HepG2 (cell line): ENCODE results near the gene MAN2A1. TPM values are rescaled to one million over a fixed set of nuclear protein-coding genes. Genes with fewer than 3 reads are reported as not detected.

Source experiments
- ATAC-seq: fragments of 200-7000 bp; cut with Tn5 transposase; 3 replicates; pipeline ENCODE4 v1.9.1; 2020; ENCODE audit warnings: mild to moderate bottlenecking, moderate library complexity
- BruUV-seq: library from RNA; stranded (reverse); fragments of 400-500 nt; replicated peaks from 2 replicates; lab custom pipeline; 2021; lab: Mats Ljungman, UMichigan
- CTCF ChIA-PET: fragments of 300-600 bp; formaldehyde crosslinking; extraction: SDS; loops from one replicate; lab custom pipeline; 2021; ENCODE audit warnings: low total read pairs, inconsistent platforms, low intra/inter-chr PET ratio; lab: Yijun Ruan, JAX
- POLR2A ChIA-PET: fragments of 350-600 bp; sonication (Branson Sonifier 250); formaldehyde crosslinking; loops from one replicate; lab custom pipeline; 2020; ENCODE audit warnings: antibody characterized with exemption, inconsistent platforms; lab: Yijun Ruan, JAX
- DNase-seq: peaks from one replicate; pipeline ENCODE4 v3.0.0-alpha.2; 2015; ENCODE audit warnings: low spot score
- FAIRE-seq: peaks from 3 replicates; lab custom pipeline; 2011; peaks lifted over from hg19 to GRCh38; lab: Jason Lieb, UNC
- H2AFZ ChIP-seq: one replicate; pipeline ENCODE4 v1.6.1; 2011; ENCODE audit warnings: low read length, inconsistent platforms
- H3K27ac ChIP-seq: fragments of 300-600 bp; 3 replicates; pipeline ENCODE4 v1.8.0; 2011; ENCODE audit warnings: mixed run types, mild to moderate bottlenecking, mixed read lengths, low read length, inconsistent platforms; ENCODE audit not compliant: insufficient read depth; ENCODE audit errors: extremely low read length
- H3K27me3 ChIP-seq, 2 experiments: fragments of 200-600 bp in 1 of 2; 2 replicates in 1 of 2; 3 replicates in 1 of 2; pipeline versions ENCODE4 v1.6.0 to v1.8.0; 2011; ENCODE audit warnings: low read length in 2 of 2, mild to moderate bottlenecking in 2 of 2, moderate library complexity in 2 of 2, inconsistent platforms in 1 of 2; ENCODE audit not compliant: insufficient read depth in 2 of 2, control insufficient read depth in 1 of 2
- H3K36me3 ChIP-seq, 2 experiments: fragments of 200-600 bp in 1 of 2; replicated peaks in 1 of 2; 2 replicates in 1 of 2; 3 replicates in 1 of 2; pipeline versions ENCODE4 v1.5.1 to v1.8.0; 2011; ENCODE audit warnings: low read length in 2 of 2, inconsistent platforms in 1 of 2; ENCODE audit not compliant: insufficient read depth in 2 of 2, control insufficient read depth in 1 of 2
- H3K4me1 ChIP-seq: 2 replicates; pipeline ENCODE4 v1.5.1; 2012; ENCODE audit warnings: low read length, inconsistent platforms; ENCODE audit not compliant: insufficient read depth
- H3K4me2 ChIP-seq: 2 replicates; pipeline ENCODE4 v1.6.0; 2011; ENCODE audit warnings: low read depth, low read length, inconsistent platforms
- H3K4me3 ChIP-seq, 3 experiments: fragments of 200-600 bp in 1 of 3; sonication (generic), shearing (Covaris generic) in 1 of 3; replicated peaks in 1 of 3; 2 replicates each; pipeline ENCODE4 v1.5.1; 2011 to 2016; ENCODE audit warnings: low read length in 3 of 3, inconsistent platforms in 2 of 3, low read depth in 2 of 3, mild to moderate bottlenecking in 2 of 3, control low read depth in 1 of 3, mixed read lengths in 1 of 3; ENCODE audit not compliant: insufficient read depth in 1 of 3
- H3K79me2 ChIP-seq: one replicate; pipeline ENCODE4 v1.6.1; 2011; ENCODE audit warnings: low read length, inconsistent platforms; ENCODE audit not compliant: insufficient read depth
- H3K9ac ChIP-seq: 2 replicates; pipeline ENCODE4 v1.6.0; 2011; ENCODE audit warnings: mild to moderate bottlenecking, low read depth, low read length, inconsistent platforms; ENCODE audit not compliant: insufficient read depth
- H3K9me3 ChIP-seq: 2 replicates; pipeline ENCODE4 v1.5.1; 2012; ENCODE audit warnings: mild to moderate bottlenecking, low read length
- H4K20me1 ChIP-seq: 2 replicates; pipeline ENCODE4 v1.6.0; 2011; ENCODE audit warnings: inconsistent platforms, mild to moderate bottlenecking, low read length, moderate library complexity; ENCODE audit not compliant: insufficient read depth
- EHMT2 ChIP-seq: fragments of 200-600 bp; sonication (generic); IDR thresholded peaks from 2 replicates; pipeline ENCODE4 v1.7.0; 2017; ENCODE audit warnings: antibody characterized with exemption, low read depth, low read length, borderline replicate concordance
- HIVEP1 ChIP-seq: sonication (generic); formaldehyde crosslinking; IDR thresholded peaks from 2 replicates; pipeline ENCODE4 v1.4.0; 2020; ENCODE audit warnings: mild to moderate bottlenecking, missing genetic modification reagents
- HNF4G ChIP-seq, 2 experiments: sonication (generic) in 1 of 2; formaldehyde crosslinking in 1 of 2; IDR thresholded peaks; 2 replicates each; pipeline versions ENCODE4 v1.4.0 to v1.6.1; 2011 to 2020; ENCODE audit warnings: borderline replicate concordance in 2 of 2, low read depth in 2 of 2, mild to moderate bottlenecking in 2 of 2, low read length in 1 of 2, missing genetic modification reagents in 1 of 2, moderate library complexity in 1 of 2
- HOXA5 ChIP-seq: sonication (generic); formaldehyde crosslinking; IDR thresholded peaks from 2 replicates; pipeline ENCODE4 v1.4.0; 2020; ENCODE audit warnings: missing genetic modification reagents
- NFATC3 ChIP-seq: sonication (generic); formaldehyde crosslinking; IDR thresholded peaks from 2 replicates; pipeline ENCODE4 v1.5.1; 2020; ENCODE audit warnings: mild to moderate bottlenecking, missing genetic modification reagents
- NR2C2 ChIP-seq: sonication (generic); formaldehyde crosslinking; IDR thresholded peaks from 2 replicates; pipeline ENCODE4 v1.4.0; 2020; ENCODE audit warnings: missing genetic modification reagents, mild to moderate bottlenecking, moderate library complexity, borderline replicate concordance
- PAX8 ChIP-seq: sonication (generic); formaldehyde crosslinking; IDR thresholded peaks from 2 replicates; pipeline ENCODE4 v1.8.0; 2022; ENCODE audit warnings: mild to moderate bottlenecking, missing genetic modification reagents, borderline replicate concordance
- RELA ChIP-seq: sonication (generic); formaldehyde crosslinking; IDR thresholded peaks from 2 replicates; pipeline ENCODE4 v1.4.0; 2020; ENCODE audit warnings: missing genetic modification reagents
- TBX2 ChIP-seq: sonication (generic); formaldehyde crosslinking; IDR thresholded peaks from 2 replicates; pipeline ENCODE4 v1.5.0; 2020; ENCODE audit warnings: missing genetic modification reagents, mild to moderate bottlenecking, borderline replicate concordance
- TCF7L2 ChIP-seq: IDR thresholded peaks from 2 replicates; pipeline ENCODE4 v1.6.1; 2011; ENCODE audit warnings: mild to moderate bottlenecking, low read depth, low read length, moderate library complexity
- ZNF205 ChIP-seq: IDR thresholded peaks from 2 replicates; pipeline ENCODE4 v1.6.1; 2018; ENCODE audit warnings: missing biosample characterization, missing genetic modification reagents
- ZSCAN20 ChIP-seq: sonication (generic); formaldehyde crosslinking; IDR thresholded peaks from 2 replicates; pipeline ENCODE4 v1.4.0; 2020; ENCODE audit warnings: missing genetic modification reagents, mild to moderate bottlenecking, borderline replicate concordance
- WGBS: methylation state at CpG from one replicate; pipeline ENCODE4 v1.1.6; 2017; ENCODE audit warnings: low lambda C conversion rate; 5-methylcytosine and 5-hydroxymethylcytosine counted together
- in situ Hi-C: cut with HindIII; loops from 2 replicates; pipeline ENCODE4 v1.10.0; 2017; ENCODE audit warnings: low pct_unique_long_range_greater_than_20kb; ENCODE audit not compliant: extremely low pct_ligation_motif_present
- intact Hi-C: fragments of 100-400 bp; cut with micrococcal nuclease; formaldehyde crosslinking; loops from one replicate; pipeline ENCODE4 v1.10.0; 2022; ENCODE audit not compliant: unreplicated experiment
- polyA plus RNA-seq, 8 experiments: library from polyadenylated mRNA; depleted of rRNA in 3 of 8; stranded (reverse) in 7 of 8; unstranded in 1 of 8; fragments of >200 nt; fragmentation: Illumina TruSeq in 4 of 8; extraction: Trizol in 4 of 8; gene quantifications; 2 replicates each; pipeline versions ENCODE4 v1.2.1 to v1.2.3, GENCODE V29; 2011 to 2016; ENCODE audit warnings: low read depth in 4 of 8, missing spikeins in 1 of 8, mixed read lengths in 1 of 8; ENCODE audit not compliant: insufficient read depth in 1 of 8
- total RNA-seq, 5 experiments: library from RNA; depleted of rRNA; stranded (reverse); fragments of >200 nt; fragmentation: Illumina TruSeq; extraction: Trizol; gene quantifications; 2 replicates each; pipeline ENCODE4 v1.2.3, GENCODE V29; 2016; ENCODE audit warnings: low read depth in 1 of 5
- TF ChIP-seq, protein P1 (sequence below): sonication (generic); formaldehyde crosslinking; IDR thresholded peaks from 2 replicates; pipeline ENCODE4 v1.8.0; 2022; ENCODE audit warnings: low read depth, missing genetic modification reagents
- TF ChIP-seq, protein P2 (sequence below): sonication (generic); formaldehyde crosslinking; IDR thresholded peaks from 2 replicates; pipeline ENCODE4 v1.5.0; 2020; ENCODE audit warnings: missing genetic modification reagents

The MAN2A1 gene
- total and polyA plus RNA-seq, 2 of the 13 experiments (the other 11 are each of a cell fraction or from before 2014, with no cell fraction given), result 56.2 to 80.5 TPM

DNA sequence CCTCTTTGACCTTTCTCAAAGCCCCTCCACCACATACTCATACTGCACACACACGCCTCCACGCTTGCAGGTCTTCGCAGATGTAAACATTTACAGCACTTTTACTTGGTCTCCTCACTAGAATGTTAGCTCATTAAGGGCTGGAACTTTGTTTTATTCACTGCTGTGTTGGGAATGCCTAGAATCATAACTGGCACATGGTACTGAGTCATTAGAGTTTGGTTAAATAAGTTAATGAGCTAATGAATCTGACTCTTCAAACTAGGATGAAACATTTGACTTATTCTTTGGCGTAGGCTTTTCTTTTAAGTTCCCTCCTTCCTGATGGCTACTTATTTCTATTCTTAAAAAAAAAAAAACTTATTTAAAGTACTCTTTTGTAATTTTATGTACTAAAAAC lies 28.9 kb downstream of the MAN2A1 start:
- Histone ChIP-seq H3K9ac (no peak overlapping the region), H4K20me1 (no peaks in the 10 kb centered on the region; the same call in 1 of the 2 replicates), H3K9me3 (no peaks in the 10 kb centered on the region), H2AFZ (no peak overlapping the region), H3K36me3 (peaks cover 7 to 20% of the 10 kb centered on the region in 2 experiments; a peak in 4 of 5 replicates), H3K27ac (no peak overlapping the region), H3K4me3 (no peak overlapping the region), H3K4me1 (0 out of 2 replicates have a peak, but pooled peaks cover under 1% of the 10 kb centered on the region), H3K4me2 (no peak overlapping the region), H3K27me3 (no peaks in the 10 kb centered on the region), H3K79me2 (peaks cover 14% of the 10 kb centered on the region)
- WGBS, result 99% methylated on average over 4 of the region's 4 CpGs
- no peak for ATAC-seq
- in situ Hi-C loops, result no loop called here
- intact Hi-C loops, result no loop called here
- TF ChIP-seq, protein P1, sequence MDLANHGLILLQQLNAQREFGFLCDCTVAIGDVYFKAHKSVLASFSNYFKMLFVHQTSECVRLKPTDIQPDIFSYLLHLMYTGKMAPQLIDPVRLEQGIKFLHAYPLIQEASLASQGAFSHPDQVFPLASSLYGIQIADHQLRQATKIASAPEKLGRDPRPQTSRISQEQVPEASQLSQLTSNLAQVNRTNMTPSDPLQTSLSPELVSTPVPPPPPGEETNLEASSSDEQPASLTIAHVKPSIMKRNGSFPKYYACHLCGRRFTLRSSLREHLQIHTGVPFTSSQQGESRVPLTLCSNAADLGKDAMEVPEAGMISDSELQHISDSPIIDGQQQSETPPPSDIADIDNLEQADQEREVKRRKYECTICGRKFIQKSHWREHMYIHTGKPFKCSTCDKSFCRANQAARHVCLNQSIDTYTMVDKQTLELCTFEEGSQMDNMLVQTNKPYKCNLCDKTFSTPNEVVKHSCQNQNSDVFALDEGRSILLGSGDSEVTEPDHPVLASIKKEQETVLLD (CRISPR knock-in tag), result no peak
- no peak for TF ChIP-seq HNF4G (IDR thresholded peaks at IDR 0.05; ENCODE audit: borderline replicate concordance, low read depth, low read length)
- TF ChIP-seq HNF4G (CRISPR knock-in tag; IDR thresholded peaks at IDR 0.05; ENCODE audit: borderline replicate concordance, low read depth), result no peak
- POLR2A ChIA-PET, result no interaction called here
- FAIRE-seq, result no peak
- no peak for DNase-seq
- CTCF ChIA-PET, result no interaction called here
- no TSS peak for BruUV-seq

DNA sequence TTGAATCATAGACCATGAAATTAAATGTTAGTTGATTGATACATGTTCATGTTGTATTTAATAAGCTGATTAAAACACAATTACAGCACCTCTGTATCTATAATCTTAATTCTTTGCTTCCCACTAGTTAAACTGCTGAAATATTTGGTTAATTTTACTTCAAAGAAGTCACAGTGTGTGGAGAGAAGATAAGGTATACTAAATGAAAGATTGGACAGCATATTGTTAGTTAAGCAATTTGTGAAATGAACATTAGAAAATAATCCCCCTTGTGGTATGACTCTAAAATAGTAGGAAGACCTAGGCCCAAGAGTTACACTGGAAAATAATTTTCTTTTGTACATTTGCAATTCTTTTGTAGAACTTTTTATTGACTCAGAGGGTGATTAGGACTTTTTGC lies 30.3 kb downstream of the MAN2A1 start:
- POLR2A ChIA-PET, result no interaction called here
- no peak for ATAC-seq
- no peak for TF ChIP-seq RELA
- TF ChIP-seq, protein P2, sequence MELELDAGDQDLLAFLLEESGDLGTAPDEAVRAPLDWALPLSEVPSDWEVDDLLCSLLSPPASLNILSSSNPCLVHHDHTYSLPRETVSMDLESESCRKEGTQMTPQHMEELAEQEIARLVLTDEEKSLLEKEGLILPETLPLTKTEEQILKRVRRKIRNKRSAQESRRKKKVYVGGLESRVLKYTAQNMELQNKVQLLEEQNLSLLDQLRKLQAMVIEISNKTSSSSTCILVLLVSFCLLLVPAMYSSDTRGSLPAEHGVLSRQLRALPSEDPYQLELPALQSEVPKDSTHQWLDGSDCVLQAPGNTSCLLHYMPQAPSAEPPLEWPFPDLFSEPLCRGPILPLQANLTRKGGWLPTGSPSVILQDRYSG, result no peak
- no peak for TF ChIP-seq ZSCAN20 (CRISPR knock-in tag)
- TF ChIP-seq TCF7L2, result no peak
- no peak for TF ChIP-seq PAX8 (CRISPR knock-in tag)
- no peak for TF ChIP-seq EHMT2
- TF ChIP-seq HOXA5 (CRISPR knock-in tag), result no peak
- no peak for TF ChIP-seq NR2C2 (CRISPR knock-in tag)
- no peak for TF ChIP-seq HIVEP1
- no peak for TF ChIP-seq ZNF205 (CRISPR knock-in tag)
- TF ChIP-seq NFATC3 (CRISPR knock-in tag), result no peak
- TF ChIP-seq TBX2, result no peak
- Histone ChIP-seq H3K4me3 (no peak overlapping the region), H3K9me3 (no peaks in the 10 kb centered on the region), H3K9ac (no peak overlapping the region), H3K79me2 (peaks cover 8% of the 10 kb centered on the region), H4K20me1 (no peaks in the 10 kb centered on the region), H3K27ac (no peak overlapping the region), H3K36me3 (peaks cover 3 to 20% of the 10 kb centered on the region in 2 experiments; a peak in 4 of 5 replicates), H3K4me2 (no peak overlapping the region), H2AFZ (no peak overlapping the region), H3K4me1 (peaks cover 12% of the 10 kb centered on the region), H3K27me3 (no peaks in the 10 kb centered on the region)
- DNase-seq, result no peak
- intact Hi-C loops (no loop called here), in situ Hi-C loops (no loop called here)
- FAIRE-seq, result no peak
- BruUV-seq, result no TSS peak
- CTCF ChIA-PET, result no interaction called here
